Natural killer cell (primary cell): ENCODE results near the gene OTOP2. TPM values are rescaled to one million over a fixed set of nuclear protein-coding genes. Genes with fewer than 3 reads are reported as not detected.

ENCODE experiments used
- ATAC-seq, 3 donors: fragments of 150-1000 bp in 2 of 3; fragments of 200-7000 bp in 1 of 3; cut with Tn5 transposase; 1 replicate in 1 of 3; 2 replicates in 2 of 3; pipeline ENCODE4 v1.10.0; 2021; ENCODE audit warnings: mild to moderate bottlenecking in 2 of 3, moderate library complexity in 2 of 3
- DNase-seq, 2 donors: peaks; one replicate each; pipeline versions ENCODE4 v3.0.0 to v3.0.0-alpha.2; 2013 to 2021; ENCODE audit warnings: mixed read lengths in 1 of 2
- H3K27ac ChIP-seq: one replicate; pipeline ENCODE4 v1.5.1; 2013; ENCODE audit warnings: mild to moderate bottlenecking, low read length
- H3K27me3 ChIP-seq: one replicate; pipeline ENCODE4 v1.6.1; 2013; ENCODE audit warnings: low read length; ENCODE audit not compliant: control insufficient read depth, insufficient read depth
- H3K36me3 ChIP-seq: one replicate; pipeline ENCODE4 v1.6.1; 2013; ENCODE audit warnings: low read length; ENCODE audit not compliant: control insufficient read depth, insufficient read depth
- H3K4me1 ChIP-seq: one replicate; pipeline ENCODE4 v1.6.1; 2013; ENCODE audit warnings: low read length; ENCODE audit not compliant: control insufficient read depth, insufficient read depth
- H3K4me3 ChIP-seq: one replicate; pipeline ENCODE4 v1.5.1; 2013; ENCODE audit warnings: low read length
- H3K9me3 ChIP-seq: one replicate; pipeline ENCODE4 v1.6.1; 2013; ENCODE audit warnings: low read length; ENCODE audit not compliant: control insufficient read depth, insufficient read depth
- H3K27ac Mint-ChIP-seq, 2 donors: one replicate each; pipeline ENCODE4 v1.8.0; 2022; ENCODE audit warnings: mild to moderate bottlenecking in 2 of 2, mixed read lengths in 2 of 2, moderate library complexity in 1 of 2
- H3K27me3 Mint-ChIP-seq, 2 donors: one replicate each; pipeline ENCODE4 v1.8.0; 2022; ENCODE audit warnings: low read depth in 2 of 2, mixed read lengths in 2 of 2
- H3K36me3 Mint-ChIP-seq: one replicate; pipeline ENCODE4 v1.8.0; 2022; ENCODE audit warnings: mixed read lengths
- H3K4me1 Mint-ChIP-seq, 2 donors: one replicate each; pipeline ENCODE4 v1.8.0; 2022; ENCODE audit warnings: mixed read lengths in 2 of 2
- H3K4me3 Mint-ChIP-seq: one replicate; pipeline ENCODE4 v1.8.0; 2022; ENCODE audit warnings: mild to moderate bottlenecking, moderate library complexity, mixed read lengths
- H3K9me3 Mint-ChIP-seq, 2 donors: one replicate each; pipeline ENCODE4 v1.8.0; 2022; ENCODE audit warnings: mixed read lengths in 2 of 2
- WGBS: methylation state at CpG from one replicate; pipeline ENCODE4 v1.1.7; 2013; ENCODE audit warnings: missing lambda C conversion rate; ENCODE audit not compliant: insufficient coverage; 5-methylcytosine and 5-hydroxymethylcytosine counted together
- intact Hi-C: fragments of 100-400 bp; cut with micrococcal nuclease; formaldehyde crosslinking; loops from one replicate; pipeline ENCODE4 v1.14.2; 2022
- total RNA-seq, 4 donors: library from RNA; stranded (reverse); fragments of 120-200 nt in 1 of 4; gene quantifications; one replicate each; pipeline versions ENCODE4 v1.2.3 to v1.2.4, GENCODE V29; 2013 to 2022
- TF ChIP-seq, protein P1 (sequence below): fragments of 200-600 bp; IDR thresholded peaks from one replicate; pipeline ENCODE4 v1.8.0; 2022; ENCODE audit warnings: antibody characterized with exemption

The OTOP2 gene
- total RNA-seq, 3 donors from 2014 or later (not counting 1 experiment from before 2014, with no cell fraction given) = not detected

- H3K9me3 Mint-ChIP-seq = no peaks in the 10 kb centered on the region
- H3K27ac Mint-ChIP-seq = no peak within 1 kb of the TSS
- no peak within 1 kb of the TSS for H3K27ac ChIP-seq
- no peaks in the 10 kb centered on the region for H3K9me3 ChIP-seq
- ATAC-seq (peak in 1 of 3 donors; percentile 28), DNase-seq (no peak)
- H3K36me3 Mint-ChIP-seq = no peaks in the 10 kb centered on the region
- H3K4me1 ChIP-seq = no peaks in the 10 kb centered on the region
- H3K4me3 Mint-ChIP-seq = no peak within 1 kb of the TSS
- H3K27me3 ChIP-seq = peaks cover 20% of the 10 kb centered on the region
- no peaks in the 10 kb centered on the region for H3K36me3 ChIP-seq
- peaks cover 0 to 6% of the 10 kb centered on the region in 2 donors for H3K4me1 Mint-ChIP-seq
- peaks cover 50 to 63% of the 10 kb centered on the region in 2 donors for H3K27me3 Mint-ChIP-seq
- intact Hi-C loops = no loop called here
- H3K4me3 ChIP-seq = no peak within 1 kb of the TSS
- TF ChIP-seq, protein P1, sequence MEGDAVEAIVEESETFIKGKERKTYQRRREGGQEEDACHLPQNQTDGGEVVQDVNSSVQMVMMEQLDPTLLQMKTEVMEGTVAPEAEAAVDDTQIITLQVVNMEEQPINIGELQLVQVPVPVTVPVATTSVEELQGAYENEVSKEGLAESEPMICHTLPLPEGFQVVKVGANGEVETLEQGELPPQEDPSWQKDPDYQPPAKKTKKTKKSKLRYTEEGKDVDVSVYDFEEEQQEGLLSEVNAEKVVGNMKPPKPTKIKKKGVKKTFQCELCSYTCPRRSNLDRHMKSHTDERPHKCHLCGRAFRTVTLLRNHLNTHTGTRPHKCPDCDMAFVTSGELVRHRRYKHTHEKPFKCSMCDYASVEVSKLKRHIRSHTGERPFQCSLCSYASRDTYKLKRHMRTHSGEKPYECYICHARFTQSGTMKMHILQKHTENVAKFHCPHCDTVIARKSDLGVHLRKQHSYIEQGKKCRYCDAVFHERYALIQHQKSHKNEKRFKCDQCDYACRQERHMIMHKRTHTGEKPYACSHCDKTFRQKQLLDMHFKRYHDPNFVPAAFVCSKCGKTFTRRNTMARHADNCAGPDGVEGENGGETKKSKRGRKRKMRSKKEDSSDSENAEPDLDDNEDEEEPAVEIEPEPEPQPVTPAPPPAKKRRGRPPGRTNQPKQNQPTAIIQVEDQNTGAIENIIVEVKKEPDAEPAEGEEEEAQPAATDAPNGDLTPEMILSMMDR = no peak
- WGBS = 8% methylated on average over 78 of the region's 78 CpGs
Observed at GRCh38 chr17:74935585-74936469, 11.8 kb downstream of the OTOP2 start, which contains the start of gene OTOP3. TSS of gene OTOP3 (plus strand) at chr17:74935898. CDS start at chr17:74935922, 24 bp downstream.

DNA sequence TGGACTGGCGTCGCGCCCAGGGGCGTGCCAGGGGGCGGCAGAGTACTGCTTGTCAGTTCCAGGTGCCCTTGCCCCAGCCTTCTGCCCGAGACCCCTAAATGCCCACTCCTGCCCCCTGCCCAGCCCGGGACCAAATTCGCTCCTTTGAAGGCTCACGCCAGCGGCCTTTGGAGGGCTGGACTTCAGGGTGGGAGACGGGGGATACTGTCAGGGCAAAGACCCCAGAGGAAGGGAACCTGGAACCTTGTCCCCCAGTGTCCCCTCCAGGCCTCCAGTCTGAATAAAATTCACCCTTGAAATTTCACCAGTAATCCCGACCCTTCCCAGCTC, 12.4 kb downstream of the OTOP2 start:
- Histone ChIP-seq H3K4me1 (no peaks in the 10 kb centered on the region), H3K27ac (no peak overlapping the region), H3K4me3 (no peak overlapping the region), H3K9me3 (no peaks in the 10 kb centered on the region), H3K36me3 (no peaks in the 10 kb centered on the region), H3K27me3 (peaks cover 23% of the 10 kb centered on the region)
- Mint-ChIP-seq H3K27ac (no peak overlapping the region), H3K27me3 (peaks cover 47 to 57% of the 10 kb centered on the region in 2 donors), H3K4me1 (peaks cover 0 to under 1% of the 10 kb centered on the region in 2 donors), H3K4me3 (no peak overlapping the region), H3K9me3 (no peaks in the 10 kb centered on the region), H3K36me3 (no peaks in the 10 kb centered on the region)
- intact Hi-C loops = no loop called here
- TF ChIP-seq, protein P1 = no peak
- DNase-seq (no peak), ATAC-seq (no peak)
- WGBS = 20% methylated on average over 12 of the region's 12 CpGs

- DNase-seq = no peak
- Histone ChIP-seq H3K27me3 (peaks cover 23% of the 10 kb centered on the region), H3K9me3 (no peaks in the 10 kb centered on the region), H3K4me1 (no peaks in the 10 kb centered on the region), H3K4me3 (no peak overlapping the region), H3K27ac (no peak overlapping the region), H3K36me3 (no peaks in the 10 kb centered on the region)
- Mint-ChIP-seq H3K36me3 (no peaks in the 10 kb centered on the region), H3K27me3 (peaks cover 45 to 52% of the 10 kb centered on the region in 2 donors), H3K27ac (no peak overlapping the region), H3K9me3 (no peaks in the 10 kb centered on the region), H3K4me1 (no peaks in the 10 kb centered on the region), H3K4me3 (no peak overlapping the region)
- WGBS = 56% methylated on average over 11 of the region's 11 CpGs
- TF ChIP-seq, protein P1 = no peak
- no peak for ATAC-seq
- intact Hi-C loops = no loop called here
Observed at GRCh38 chr17:74937064-74938051, 13.3 kb downstream of the OTOP2 start.
